ENCODE measurements around the gene TELO2.
A peak's percentile ranks its signal among the peaks of the same experiment; 100 is the strongest.

TELO2 gene

GRCh38 chr16:1538804-1539520 lies 45.8 kb downstream of the TELO2 start:
- no peaks in the 10 kb centered on the region for H3K9me2 ChIP-seq (ENCODE audit: low read depth, low read length)
- TF ChIP-seq EZH2 (IDR thresholded peaks at IDR 0.05; ENCODE audit: borderline replicate concordance, low read length) = no peak
- peak; percentile 52 for TF ChIP-seq CTCF (IDR thresholded peaks at IDR 0.05; ENCODE audit: low read length)
- H4K20me1 ChIP-seq (ENCODE audit: insufficient read depth, low read length) = no peaks in the 10 kb centered on the region
- H3K9me3 ChIP-seq (ENCODE audit: low read length) = no peaks in the 10 kb centered on the region
- H3K4me3 ChIP-seq (ENCODE audit: low read depth, low read length, poor library complexity, severe bottlenecking) = no peak overlapping the region
- H3K4me1 ChIP-seq (ENCODE audit: insufficient read depth, low read length, severe bottlenecking) = peaks cover 5% of the 10 kb centered on the region
- no peaks in the 10 kb centered on the region for H3K79me2 ChIP-seq (ENCODE audit: insufficient read depth, low read length)
- no peak overlapping the region for H2AFZ ChIP-seq (ENCODE audit: low read length)
- H3K27ac ChIP-seq (ENCODE audit: low read depth, low read length, poor library complexity, severe bottlenecking) = no peak overlapping the region
- no peaks in the 10 kb centered on the region for H3K36me3 ChIP-seq (ENCODE audit: insufficient read depth, low read length)
- no peak overlapping the region for H3K9ac ChIP-seq (ENCODE audit: low read length)
- no peak overlapping the region for H3K4me2 ChIP-seq (ENCODE audit: low read length)
- peaks cover 11% of the 10 kb centered on the region; the same call in 1 of the 2 replicates for H3K27me3 ChIP-seq (ENCODE audit: insufficient read depth, low read length)
- no peaks in the 10 kb centered on the region for H3F3A ChIP-seq (ENCODE audit: insufficient read depth, low read length)

- Histone ChIP-seq H3F3A (ENCODE audit: insufficient read depth, low read length) (no peaks in the 10 kb centered on the region), H2AFZ (ENCODE audit: low read length) (no peak overlapping the region), H4K20me1 (ENCODE audit: insufficient read depth, low read length) (no peaks in the 10 kb centered on the region), H3K9me2 (ENCODE audit: low read depth, low read length) (no peaks in the 10 kb centered on the region), H3K36me3 (ENCODE audit: insufficient read depth, low read length) (no peaks in the 10 kb centered on the region), H3K4me1 (ENCODE audit: insufficient read depth, low read length, severe bottlenecking) (peaks cover 5% of the 10 kb centered on the region), H3K27ac (ENCODE audit: low read depth, low read length, poor library complexity, severe bottlenecking) (no peak overlapping the region), H3K79me2 (ENCODE audit: insufficient read depth, low read length) (no peaks in the 10 kb centered on the region), H3K4me3 (ENCODE audit: low read depth, low read length, poor library complexity, severe bottlenecking) (no peak overlapping the region), H3K9ac (ENCODE audit: low read length) (no peak overlapping the region), H3K4me2 (ENCODE audit: low read length) (no peak overlapping the region), H3K9me3 (ENCODE audit: low read length) (no peaks in the 10 kb centered on the region), H3K27me3 (ENCODE audit: insufficient read depth, low read length) (peaks cover 11% of the 10 kb centered on the region; the same call in 1 of the 2 replicates)
- no peak for TF ChIP-seq CTCF (IDR thresholded peaks at IDR 0.05; ENCODE audit: low read length)
These were observed 46.8 kb downstream of the TELO2 start for GRCh38 chr16:1539720-1540555.

GRCh38 chr16:1540556-1540855 lies 47.3 kb downstream of the TELO2 start:
- no peaks in the 10 kb centered on the region for H3K36me3 ChIP-seq (ENCODE audit: insufficient read depth, low read length)
- H3K9ac ChIP-seq (ENCODE audit: low read length) = no peak overlapping the region
- no peak overlapping the region for H3K27ac ChIP-seq (ENCODE audit: low read depth, low read length, poor library complexity, severe bottlenecking)
- H3F3A ChIP-seq (ENCODE audit: insufficient read depth, low read length) = no peaks in the 10 kb centered on the region
- H3K4me3 ChIP-seq (ENCODE audit: low read depth, low read length, poor library complexity, severe bottlenecking) = no peak overlapping the region
- no peaks in the 10 kb centered on the region for H3K79me2 ChIP-seq (ENCODE audit: insufficient read depth, low read length)
- no peaks in the 10 kb centered on the region for H4K20me1 ChIP-seq (ENCODE audit: insufficient read depth, low read length)
- H3K9me3 ChIP-seq (ENCODE audit: low read length) = no peaks in the 10 kb centered on the region
- TF ChIP-seq EZH2 (IDR thresholded peaks at IDR 0.05; ENCODE audit: borderline replicate concordance, low read length) (no peak), CTCF (IDR thresholded peaks at IDR 0.05; ENCODE audit: low read length) (no peak)
- H3K9me2 ChIP-seq (ENCODE audit: low read depth, low read length) = no peaks in the 10 kb centered on the region
- peaks cover 14% of the 10 kb centered on the region; the same call in 1 of the 2 replicates for H3K27me3 ChIP-seq (ENCODE audit: insufficient read depth, low read length)
- H3K4me1 ChIP-seq (ENCODE audit: insufficient read depth, low read length, severe bottlenecking) = peaks cover 5% of the 10 kb centered on the region
- no peak overlapping the region for H3K4me2 ChIP-seq (ENCODE audit: low read length)
- no peak overlapping the region for H2AFZ ChIP-seq (ENCODE audit: low read length)
